Right atrium auricular region (tissue), 2 donors: Measurements from ENCODE around the gene CYP46A1. TPM values are rescaled to one million over a fixed set of nuclear protein-coding genes. Genes with fewer than 3 reads are reported as not detected.

Experiments used
- DNase-seq: peaks from one replicate; pipeline ENCODE4 v3.0.0-alpha.2; 2019; ENCODE audit warnings: low spot score
- H3K27ac ChIP-seq, 2 donors: fragments of 200-600 bp; sonication (generic); 1 replicate in 1 of 2; 2 replicates in 1 of 2; pipeline ENCODE4 v1.5.1; 2016 to 2019
- H3K27me3 ChIP-seq, 2 donors: fragments of 200-600 bp; sonication (generic); one replicate each; pipeline versions ENCODE4 v1.5.1 to v1.6.0; 2017 to 2019
- H3K36me3 ChIP-seq: fragments of 200-600 bp; sonication (generic); one replicate; pipeline ENCODE4 v1.5.1; 2016
- H3K4me1 ChIP-seq, 2 donors: fragments of 200-600 bp; sonication (generic); one replicate each; pipeline versions ENCODE4 v1.5.1 to v1.6.0; 2017 to 2019
- H3K4me3 ChIP-seq, 2 donors: fragments of 200-600 bp; sonication (generic); 1 replicate in 1 of 2; 2 replicates in 1 of 2; pipeline ENCODE4 v1.5.1; 2017 to 2019; ENCODE audit warnings: mild to moderate bottlenecking in 1 of 2, moderate library complexity in 1 of 2
- H3K9me3 ChIP-seq, 2 donors: fragments of 200-600 bp; sonication (generic); one replicate each; pipeline ENCODE4 v1.5.1; 2019
- total RNA-seq, 2 donors: library from RNA; depleted of rRNA; stranded (reverse); fragments of >200 nt; gene quantifications; one replicate each; pipeline ENCODE4 v1.1.0, GENCODE V29; 2016
- TF ChIP-seq, protein P1 (sequence below), 2 donors: fragments of 200-600 bp; sonication (generic); IDR thresholded peaks; one replicate each; pipeline ENCODE4 v1.5.1; 2019; ENCODE audit warnings: antibody characterized with exemption in 2 of 2

CYP46A1 gene
- total RNA-seq, 2 donors from 2014 or later = 1.4 to 6.9 TPM

DNA sequence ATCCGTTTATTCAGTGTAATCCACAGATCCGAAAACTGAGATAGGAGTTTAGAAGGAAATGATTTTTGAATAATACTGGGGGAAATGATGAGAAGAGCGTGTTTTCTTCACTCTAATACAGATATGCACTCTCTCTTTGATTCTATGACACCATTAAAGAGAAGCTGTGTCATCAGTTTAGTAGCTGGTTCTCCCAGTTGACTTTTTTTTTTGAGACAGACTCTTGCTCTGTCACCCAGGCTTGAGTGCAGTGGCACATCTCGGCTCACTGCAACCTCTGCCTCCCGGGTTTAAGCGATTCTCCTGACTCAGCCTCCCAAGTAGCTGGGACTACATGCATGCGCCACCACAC lies 60.8 kb downstream of the CYP46A1 start:
- no peak for DNase-seq
- no peaks in the 10 kb centered on the region for H3K27me3 ChIP-seq
- TF ChIP-seq, protein P1, sequence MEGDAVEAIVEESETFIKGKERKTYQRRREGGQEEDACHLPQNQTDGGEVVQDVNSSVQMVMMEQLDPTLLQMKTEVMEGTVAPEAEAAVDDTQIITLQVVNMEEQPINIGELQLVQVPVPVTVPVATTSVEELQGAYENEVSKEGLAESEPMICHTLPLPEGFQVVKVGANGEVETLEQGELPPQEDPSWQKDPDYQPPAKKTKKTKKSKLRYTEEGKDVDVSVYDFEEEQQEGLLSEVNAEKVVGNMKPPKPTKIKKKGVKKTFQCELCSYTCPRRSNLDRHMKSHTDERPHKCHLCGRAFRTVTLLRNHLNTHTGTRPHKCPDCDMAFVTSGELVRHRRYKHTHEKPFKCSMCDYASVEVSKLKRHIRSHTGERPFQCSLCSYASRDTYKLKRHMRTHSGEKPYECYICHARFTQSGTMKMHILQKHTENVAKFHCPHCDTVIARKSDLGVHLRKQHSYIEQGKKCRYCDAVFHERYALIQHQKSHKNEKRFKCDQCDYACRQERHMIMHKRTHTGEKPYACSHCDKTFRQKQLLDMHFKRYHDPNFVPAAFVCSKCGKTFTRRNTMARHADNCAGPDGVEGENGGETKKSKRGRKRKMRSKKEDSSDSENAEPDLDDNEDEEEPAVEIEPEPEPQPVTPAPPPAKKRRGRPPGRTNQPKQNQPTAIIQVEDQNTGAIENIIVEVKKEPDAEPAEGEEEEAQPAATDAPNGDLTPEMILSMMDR (IDR thresholded peaks at IDR 0.05) = no peak
- H3K4me3 ChIP-seq = no peak overlapping the region
- H3K4me1 ChIP-seq = peaks cover 0 to 72% of the 10 kb centered on the region in 2 donors
- H3K36me3 ChIP-seq = no peaks in the 10 kb centered on the region
- peak overlapping the region in 1 of 2 donors; percentile 43 for H3K27ac ChIP-seq
- H3K9me3 ChIP-seq = no peaks in the 10 kb centered on the region

DNA sequence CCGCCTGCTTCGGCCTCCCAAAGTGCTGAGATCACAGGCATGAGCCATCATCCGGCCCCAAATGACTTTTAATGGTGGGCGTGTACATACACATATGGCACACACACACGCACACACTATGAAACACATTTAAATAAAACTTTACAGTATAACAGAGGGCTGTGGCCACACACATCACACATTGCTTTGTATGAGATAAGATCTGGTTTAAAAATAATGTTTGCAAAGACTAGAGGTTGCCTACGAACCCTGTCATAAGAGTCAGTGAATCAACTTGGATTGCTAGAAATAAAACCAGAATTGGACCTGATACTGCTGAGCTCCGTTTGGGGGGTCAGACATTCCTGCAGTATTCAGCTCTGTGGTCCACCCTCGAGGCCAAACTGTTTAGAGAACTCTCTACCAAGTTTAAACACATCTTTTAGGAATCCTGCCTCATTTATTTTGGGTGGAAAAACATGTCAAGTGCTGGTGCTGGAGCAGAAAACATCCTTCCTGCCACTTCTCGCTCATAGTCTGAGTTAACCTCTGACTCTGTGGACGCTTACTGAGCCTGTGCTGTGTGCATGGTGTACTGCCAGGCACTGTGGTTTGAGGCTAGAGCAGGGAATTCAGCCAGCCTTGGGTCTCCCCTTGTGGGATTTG lies 61.3 kb downstream of the CYP46A1 start:
- no peak for DNase-seq
- peaks cover 0 to 72% of the 10 kb centered on the region in 2 donors for H3K4me1 ChIP-seq
- no peaks in the 10 kb centered on the region for H3K36me3 ChIP-seq

DNA sequence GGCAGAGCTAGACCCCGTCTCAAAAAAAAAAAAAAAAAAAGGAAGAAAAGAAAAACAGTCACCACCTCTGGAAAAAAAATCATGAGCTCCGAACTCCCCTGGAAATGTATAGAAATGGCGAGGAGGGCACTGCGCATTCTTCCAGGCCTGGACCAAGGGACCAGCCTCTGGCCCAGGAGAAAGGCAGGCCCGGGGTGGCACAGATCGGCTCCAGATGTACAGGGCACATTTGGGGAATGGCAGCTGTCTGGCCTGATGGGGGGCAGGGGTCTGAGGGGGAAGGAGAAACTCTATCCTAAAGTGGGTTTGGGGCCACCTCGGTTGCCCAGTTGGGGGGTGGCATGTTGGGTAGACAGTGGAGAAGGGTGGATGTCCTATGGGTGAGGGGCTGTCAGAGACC lies 63.1 kb downstream of the CYP46A1 start:
- Histone ChIP-seq H3K4me1 (peaks cover 0 to 72% of the 10 kb centered on the region in 2 donors), H3K27ac (peak overlapping the region; percentile 26 to 55), H3K4me3 (no peak overlapping the region), H3K9me3 (no peaks in the 10 kb centered on the region), H3K27me3 (no peaks in the 10 kb centered on the region), H3K36me3 (no peaks in the 10 kb centered on the region)
- DNase-seq = no peak
- TF ChIP-seq, protein P1 (IDR thresholded peaks at IDR 0.05) = no peak

More for the DNA sequence above, 61.3 kb downstream of the CYP46A1 start:
- no peaks in the 10 kb centered on the region for H3K27me3 ChIP-seq
- TF ChIP-seq, protein P1 (IDR thresholded peaks at IDR 0.05) = no peak
- peak overlapping the region; percentile 43 to 57 for H3K27ac ChIP-seq
- H3K4me3 ChIP-seq = no peak overlapping the region
- H3K9me3 ChIP-seq = no peaks in the 10 kb centered on the region

DNA sequence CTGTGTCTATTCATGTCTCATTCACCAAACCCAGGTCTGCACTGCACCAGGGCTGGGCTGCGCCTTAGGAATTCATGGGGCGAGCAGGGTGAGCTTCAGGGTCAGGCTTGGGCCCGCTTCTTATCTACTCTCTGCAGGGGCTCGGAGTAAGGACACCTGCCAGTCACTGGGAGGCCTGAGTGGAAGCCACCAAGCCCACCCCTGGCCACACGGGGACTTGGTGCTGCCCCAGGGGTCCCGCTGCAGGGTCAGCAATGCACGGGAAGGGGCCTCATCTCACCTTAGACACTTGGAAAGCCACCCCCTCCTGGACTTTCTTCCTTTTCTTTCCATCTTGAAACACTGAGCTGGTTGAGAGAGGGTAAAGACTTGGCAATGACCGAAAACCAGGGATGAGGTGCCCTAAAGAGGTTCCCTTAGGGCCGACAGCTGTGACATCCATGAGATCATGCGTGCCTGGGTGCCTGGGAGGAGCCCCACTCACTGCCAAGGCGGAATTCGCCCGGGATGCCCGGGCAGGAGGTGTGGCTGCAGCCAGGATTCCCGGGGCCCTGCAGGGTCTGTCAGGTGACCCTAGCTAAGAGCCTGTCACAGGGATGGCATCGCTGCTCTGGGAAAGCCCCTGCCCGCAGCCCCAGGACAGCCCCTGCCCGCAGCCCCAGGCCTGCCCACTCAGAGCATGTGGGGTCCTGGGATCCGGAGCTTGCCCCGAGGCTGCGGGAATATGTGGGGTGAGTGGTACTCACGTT lies 63.7 kb downstream of the CYP46A1 start:
- H3K36me3 ChIP-seq = no peaks in the 10 kb centered on the region
- H3K27me3 ChIP-seq = no peaks in the 10 kb centered on the region
- no peak overlapping the region for H3K4me3 ChIP-seq
- H3K4me1 ChIP-seq = peaks cover 0 to 75% of the 10 kb centered on the region in 2 donors
- peak overlapping the region; percentile 26 to 55 for H3K27ac ChIP-seq
- H3K9me3 ChIP-seq = no peaks in the 10 kb centered on the region
- DNase-seq = no peak
- TF ChIP-seq, protein P1 (IDR thresholded peaks at IDR 0.05) = no peak

DNA sequence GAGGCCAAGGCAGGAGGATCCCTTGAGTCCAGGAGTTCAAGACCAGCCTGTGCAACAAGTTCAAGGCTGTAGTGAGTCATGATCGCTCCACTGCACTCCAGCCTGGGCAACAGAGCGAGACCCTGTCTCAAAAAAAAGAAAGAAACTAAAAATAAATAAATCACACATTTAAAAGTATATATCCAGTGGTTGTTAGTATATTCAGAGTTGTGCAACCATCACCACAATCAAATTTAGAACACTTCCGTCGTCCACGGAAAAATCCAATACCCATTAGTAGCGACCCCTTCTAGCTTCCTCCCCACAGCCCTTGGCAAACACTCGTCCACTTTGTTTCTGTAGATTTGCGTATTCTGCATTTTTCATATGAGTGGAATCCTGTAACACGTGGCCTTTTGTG lies 64.4 kb downstream of the CYP46A1 start:
- no peak overlapping the region for H3K4me3 ChIP-seq
- H3K9me3 ChIP-seq = no peaks in the 10 kb centered on the region
- TF ChIP-seq, protein P1 (IDR thresholded peaks at IDR 0.05) = no peak
- no peaks in the 10 kb centered on the region for H3K36me3 ChIP-seq
- H3K27ac ChIP-seq = no peak overlapping the region
- H3K4me1 ChIP-seq = peaks cover 0 to 82% of the 10 kb centered on the region in 2 donors
- DNase-seq = no peak
- H3K27me3 ChIP-seq = no peaks in the 10 kb centered on the region
